Measurements from ENCODE around the gene FTCD.

The FTCD gene

DNA sequence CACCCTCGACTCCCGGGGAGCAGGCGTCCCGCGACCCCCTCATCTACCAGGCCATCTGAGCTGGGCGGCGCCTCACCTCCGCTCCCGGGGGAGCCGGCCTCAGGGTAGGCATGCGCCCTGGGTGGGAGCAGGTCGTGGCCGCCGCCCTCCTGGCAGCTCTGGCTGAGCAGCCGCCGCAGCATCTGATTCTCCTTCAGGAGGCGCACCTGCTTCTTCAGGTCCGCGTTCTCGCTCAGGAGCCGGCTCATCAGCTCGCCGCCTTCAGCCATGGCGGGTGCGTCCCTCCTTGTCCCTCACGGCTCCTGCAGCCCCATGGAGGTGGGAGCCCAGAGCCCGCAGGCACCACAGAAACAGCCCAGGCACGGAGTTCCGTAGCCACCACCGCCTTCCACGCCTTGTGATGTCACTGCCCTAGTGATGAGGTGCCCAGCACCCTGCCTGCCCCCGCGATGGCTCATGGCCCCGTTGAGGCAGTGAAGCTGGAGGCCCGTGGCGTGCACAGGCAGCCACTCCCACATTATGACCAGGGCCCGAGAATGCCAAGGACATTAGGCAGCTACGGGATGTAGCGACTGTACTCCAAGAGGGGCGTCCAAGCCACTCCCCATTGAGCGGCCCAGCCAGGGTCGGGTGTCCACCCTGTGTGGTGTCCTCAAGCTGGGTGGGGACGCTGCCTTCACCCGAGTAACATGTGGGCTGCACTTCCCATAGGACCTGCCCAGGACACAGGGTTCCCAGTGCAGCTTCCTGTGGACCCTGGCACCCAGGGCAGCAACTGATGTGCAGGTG, 27.4 kb upstream of the FTCD start:
- no peak for ATAC-seq (ENCODE audit: insufficient read depth, low read depth)
- no peak overlapping the region for H3K4me3 ChIP-seq (ENCODE audit: low read depth in 1 of 2, low read length in 2 of 2)
- H3K36me3 ChIP-seq (ENCODE audit: insufficient read depth, low read length): no peaks in the 10 kb centered on the region
- H2AFZ ChIP-seq (ENCODE audit: low read depth, low read length): no peak overlapping the region
- no peaks in the 10 kb centered on the region for H3K27me3 ChIP-seq (ENCODE audit: insufficient read depth, low read length, poor library complexity)
- H3K4me2 ChIP-seq (ENCODE audit: insufficient read depth, low read length): no peak overlapping the region
- no peak for DNase-seq
- no peak overlapping the region for H3K27ac ChIP-seq (ENCODE audit: low read length)
- no peaks in the 10 kb centered on the region for H3K9me3 ChIP-seq (ENCODE audit: insufficient read depth, low read length, severe bottlenecking)
- TF ChIP-seq, protein P1, sequence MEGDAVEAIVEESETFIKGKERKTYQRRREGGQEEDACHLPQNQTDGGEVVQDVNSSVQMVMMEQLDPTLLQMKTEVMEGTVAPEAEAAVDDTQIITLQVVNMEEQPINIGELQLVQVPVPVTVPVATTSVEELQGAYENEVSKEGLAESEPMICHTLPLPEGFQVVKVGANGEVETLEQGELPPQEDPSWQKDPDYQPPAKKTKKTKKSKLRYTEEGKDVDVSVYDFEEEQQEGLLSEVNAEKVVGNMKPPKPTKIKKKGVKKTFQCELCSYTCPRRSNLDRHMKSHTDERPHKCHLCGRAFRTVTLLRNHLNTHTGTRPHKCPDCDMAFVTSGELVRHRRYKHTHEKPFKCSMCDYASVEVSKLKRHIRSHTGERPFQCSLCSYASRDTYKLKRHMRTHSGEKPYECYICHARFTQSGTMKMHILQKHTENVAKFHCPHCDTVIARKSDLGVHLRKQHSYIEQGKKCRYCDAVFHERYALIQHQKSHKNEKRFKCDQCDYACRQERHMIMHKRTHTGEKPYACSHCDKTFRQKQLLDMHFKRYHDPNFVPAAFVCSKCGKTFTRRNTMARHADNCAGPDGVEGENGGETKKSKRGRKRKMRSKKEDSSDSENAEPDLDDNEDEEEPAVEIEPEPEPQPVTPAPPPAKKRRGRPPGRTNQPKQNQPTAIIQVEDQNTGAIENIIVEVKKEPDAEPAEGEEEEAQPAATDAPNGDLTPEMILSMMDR (IDR thresholded peaks at IDR 0.05; ENCODE audit: borderline replicate concordance, extremely low read depth, low read length, poor library complexity, severe bottlenecking): no peak
- no peak for TF ChIP-seq EZH2 (IDR thresholded peaks at IDR 0.05; ENCODE audit: borderline replicate concordance, low read depth, low read length, severe bottlenecking)
- no peak overlapping the region for H3K9ac ChIP-seq (ENCODE audit: low read depth, low read length)
- no peaks in the 10 kb centered on the region for H3K79me2 ChIP-seq (ENCODE audit: insufficient read depth, low read length)
- no peaks in the 10 kb centered on the region for H4K20me1 ChIP-seq (ENCODE audit: insufficient read depth, low read length)
- H3K4me1 ChIP-seq (ENCODE audit: insufficient read depth, low read length): peaks cover 8% of the 10 kb centered on the region

DNA sequence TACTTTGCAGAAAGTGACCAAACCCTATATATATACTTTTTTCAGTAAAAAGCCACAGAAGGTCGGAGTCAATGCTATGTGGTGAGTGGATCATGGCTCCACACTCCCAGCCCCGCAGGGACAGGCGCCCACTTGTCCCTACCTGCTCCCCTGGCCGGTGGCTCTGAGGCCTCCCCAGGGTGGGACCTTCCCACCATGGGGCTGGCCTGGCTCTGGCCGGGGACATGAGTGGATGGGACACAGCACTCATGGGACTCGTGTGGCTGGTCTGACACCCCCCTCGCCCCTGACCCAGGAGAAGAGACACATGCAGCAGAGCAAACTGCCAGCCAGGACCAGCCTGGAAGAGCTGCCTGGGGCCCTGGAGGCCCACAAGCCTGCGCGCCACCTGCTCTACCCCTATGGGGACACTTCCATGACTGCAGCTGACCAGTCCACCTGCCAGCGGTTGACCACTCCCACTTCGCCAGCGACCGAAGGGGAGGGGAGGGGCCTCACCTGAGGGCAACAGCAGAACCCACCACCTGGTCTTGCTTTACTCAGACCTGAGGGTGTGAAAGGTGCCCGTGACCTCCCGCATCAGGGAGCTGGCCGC, 26.7 kb upstream of the FTCD start:
- ATAC-seq (ENCODE audit: insufficient read depth, low read depth) (no peak), DNase-seq (no peak)
- Histone ChIP-seq H3K4me1 (ENCODE audit: insufficient read depth, low read length) (peaks cover 8% of the 10 kb centered on the region), H3K79me2 (ENCODE audit: insufficient read depth, low read length) (no peaks in the 10 kb centered on the region), H4K20me1 (ENCODE audit: insufficient read depth, low read length) (no peaks in the 10 kb centered on the region), H3K36me3 (ENCODE audit: insufficient read depth, low read length) (no peaks in the 10 kb centered on the region), H3K27me3 (ENCODE audit: insufficient read depth, low read length, poor library complexity) (no peaks in the 10 kb centered on the region), H3K4me3 (ENCODE audit: low read depth in 1 of 2, low read length in 2 of 2) (no peak overlapping the region), H3K9ac (ENCODE audit: low read depth, low read length) (no peak overlapping the region), H2AFZ (ENCODE audit: low read depth, low read length) (no peak overlapping the region), H3K27ac (ENCODE audit: low read length) (no peak overlapping the region), H3K4me2 (ENCODE audit: insufficient read depth, low read length) (no peak overlapping the region), H3K9me3 (ENCODE audit: insufficient read depth, low read length, severe bottlenecking) (no peaks in the 10 kb centered on the region)
- TF ChIP-seq, protein P1 (IDR thresholded peaks at IDR 0.05; ENCODE audit: borderline replicate concordance, extremely low read depth, low read length, poor library complexity, severe bottlenecking): no peak
- TF ChIP-seq EZH2 (IDR thresholded peaks at IDR 0.05; ENCODE audit: borderline replicate concordance, low read depth, low read length, severe bottlenecking): no peak

DNA sequence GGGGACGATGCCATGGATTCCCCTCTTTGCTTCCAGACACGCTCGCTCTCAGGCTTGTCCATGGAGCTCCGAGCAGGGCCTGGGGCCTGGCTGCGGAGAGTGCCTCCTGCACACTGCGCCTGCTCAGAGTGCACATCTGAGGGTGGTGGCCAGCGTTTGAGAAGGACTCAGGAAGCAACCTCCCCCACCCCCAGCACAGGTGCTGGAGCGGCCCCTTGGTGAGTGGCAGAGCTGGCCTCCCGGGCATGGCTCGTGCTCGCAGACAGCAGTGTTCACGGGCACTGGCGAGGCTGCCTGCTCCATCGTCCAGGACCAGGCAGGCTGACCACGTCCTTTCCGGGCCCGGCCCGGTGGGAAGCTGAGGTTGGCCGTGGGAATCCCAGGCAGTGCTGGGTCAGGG, 26.1 kb upstream of the FTCD start:
- Histone ChIP-seq H3K4me3 (ENCODE audit: low read depth in 1 of 2, low read length in 2 of 2) (no peak overlapping the region), H3K4me1 (ENCODE audit: insufficient read depth, low read length) (peaks cover 8% of the 10 kb centered on the region), H2AFZ (ENCODE audit: low read depth, low read length) (no peak overlapping the region), H3K79me2 (ENCODE audit: insufficient read depth, low read length) (no peaks in the 10 kb centered on the region), H3K9me3 (ENCODE audit: insufficient read depth, low read length, severe bottlenecking) (no peaks in the 10 kb centered on the region), H4K20me1 (ENCODE audit: insufficient read depth, low read length) (no peaks in the 10 kb centered on the region), H3K4me2 (ENCODE audit: insufficient read depth, low read length) (no peak overlapping the region), H3K27ac (ENCODE audit: low read length) (no peak overlapping the region), H3K36me3 (ENCODE audit: insufficient read depth, low read length) (no peaks in the 10 kb centered on the region), H3K9ac (ENCODE audit: low read depth, low read length) (no peak overlapping the region), H3K27me3 (ENCODE audit: insufficient read depth, low read length, poor library complexity) (no peaks in the 10 kb centered on the region)
- ATAC-seq (ENCODE audit: insufficient read depth, low read depth) (no peak), DNase-seq (no peak)
- TF ChIP-seq, protein P1 (IDR thresholded peaks at IDR 0.05; ENCODE audit: borderline replicate concordance, extremely low read depth, low read length, poor library complexity, severe bottlenecking): no peak
- no peak for TF ChIP-seq EZH2 (IDR thresholded peaks at IDR 0.05; ENCODE audit: borderline replicate concordance, low read depth, low read length, severe bottlenecking)

All from DND-41 (cell line).